PC-3 (cell line): Measurements from ENCODE around the gene NDRG2. TPM values are rescaled to one million over a fixed set of nuclear protein-coding genes. Genes with fewer than 3 reads are reported as not detected.

Experiments
- ATAC-seq: fragments of 200-7000 bp; cut with Tn5 transposase; 2 replicates; pipeline ENCODE4 v1.9.1; 2020; ENCODE audit warnings: mild to moderate bottlenecking, moderate library complexity
- BruUV-seq: library from RNA; stranded (reverse); fragments of 400-500 nt; replicated peaks from 2 replicates; lab custom pipeline; 2021; lab: Mats Ljungman, UMichigan
- CTCF ChIA-PET: fragments of 300-600 bp; sonication (Branson Sonifier 250); formaldehyde crosslinking; loops from one replicate; lab custom pipeline; 2022; ENCODE audit warnings: antibody characterized with exemption; lab: Charles Lee
- POLR2A ChIA-PET: fragments of 300-600 bp; sonication (Branson Sonifier 250); formaldehyde crosslinking; loops from one replicate; lab custom pipeline; 2022; ENCODE audit warnings: antibody characterized with exemption; ENCODE audit not compliant: unreplicated experiment; lab: Charles Lee
- DNase-seq: peaks from one replicate; pipeline ENCODE4 v3.0.0-alpha.2; 2015
- H2AFZ ChIP-seq: fragments of 300-600 bp; sonication (generic); 2 replicates; pipeline ENCODE4 v1.6.0; 2016; ENCODE audit warnings: antibody characterized with exemption, low read length
- H3F3A ChIP-seq: fragments of 300-600 bp; sonication (generic); one replicate; pipeline ENCODE4 v1.6.0; 2017; ENCODE audit warnings: antibody characterized with exemption, low read length, control low read depth, mild to moderate bottlenecking; ENCODE audit not compliant: unreplicated experiment
- H3K27ac ChIP-seq: fragments of 300-600 bp; sonication (generic); 2 replicates; pipeline ENCODE4 v1.5.1; 2016; ENCODE audit warnings: mild to moderate bottlenecking, low read length
- H3K27me3 ChIP-seq: fragments of 300-600 bp; sonication (generic); 2 replicates; pipeline ENCODE4 v1.6.1; 2016; ENCODE audit warnings: low read length, mixed read lengths
- H3K36me3 ChIP-seq: fragments of 300-600 bp; sonication (generic); 2 replicates; pipeline ENCODE4 v1.6.1; 2016; ENCODE audit warnings: low read depth, mixed run types, low read length, mixed read lengths
- H3K4me1 ChIP-seq: fragments of 300-600 bp; sonication (generic); 2 replicates; pipeline ENCODE4 v1.5.1; 2016; ENCODE audit warnings: low read length; ENCODE audit not compliant: insufficient read depth
- H3K4me2 ChIP-seq: fragments of 300-600 bp; sonication (generic); 2 replicates; pipeline ENCODE4 v1.6.0; 2016; ENCODE audit warnings: low read length
- H3K4me3 ChIP-seq: fragments of 300-600 bp; sonication (generic); 2 replicates; pipeline ENCODE4 v1.5.1; 2016; ENCODE audit warnings: mild to moderate bottlenecking, low read length, mixed read lengths
- H3K79me2 ChIP-seq: fragments of 300-600 bp; sonication (generic); 2 replicates; pipeline ENCODE4 v1.6.1; 2017; ENCODE audit warnings: low read length, mixed read lengths
- H3K9ac ChIP-seq: fragments of 300-600 bp; sonication (generic); 2 replicates; pipeline ENCODE4 v1.6.0; 2016; ENCODE audit warnings: mild to moderate bottlenecking, low read length
- H3K9me2 ChIP-seq: fragments of 300-600 bp; sonication (generic); replicated peaks from 2 replicates; pipeline ENCODE4 v1.6.1; 2016; ENCODE audit warnings: mixed run types, low read length, mixed read lengths
- H3K9me3 ChIP-seq: fragments of 300-600 bp; sonication (generic); 2 replicates; pipeline ENCODE4 v1.6.1; 2016; ENCODE audit warnings: low read length, mixed read lengths
- H4K20me1 ChIP-seq: fragments of 300-600 bp; sonication (generic); 2 replicates; pipeline ENCODE4 v1.6.1; 2016; ENCODE audit warnings: low read length, mixed read lengths
- EZH2 ChIP-seq: fragments of 300-600 bp; sonication (generic); IDR thresholded peaks from one replicate; pipeline ENCODE4 v1.6.1; 2017; ENCODE audit warnings: antibody characterized with exemption, mild to moderate bottlenecking, low read length; ENCODE audit not compliant: unreplicated experiment
- EZH2phosphoT487 ChIP-seq: fragments of 300-600 bp; sonication (generic); IDR thresholded peaks from 2 replicates; pipeline ENCODE4 v1.6.1; 2018; ENCODE audit warnings: mild to moderate bottlenecking, antibody characterized with exemption, low read length, borderline replicate concordance
- intact Hi-C: fragments of 100-400 bp; cut with micrococcal nuclease; formaldehyde crosslinking; loops from 2 replicates; pipeline ENCODE4 v1.9.0; 2023
- total RNA-seq: library from RNA; depleted of rRNA; stranded (reverse); fragments of >200 nt; gene quantifications from 2 replicates; pipeline ENCODE4 v1.2.3, GENCODE V29; 2014
- TF ChIP-seq, protein P1 (sequence below): fragments of 300-600 bp; sonication (generic); conservative IDR thresholded peaks from 2 replicates; pipeline ENCODE4 v1.5.1; 2017; ENCODE audit warnings: antibody characterized with exemption, low read depth, mild to moderate bottlenecking, low read length

Gene NDRG2
- total RNA-seq, 1 experiment from 2014 or later, result 4.0 TPM

DNA sequence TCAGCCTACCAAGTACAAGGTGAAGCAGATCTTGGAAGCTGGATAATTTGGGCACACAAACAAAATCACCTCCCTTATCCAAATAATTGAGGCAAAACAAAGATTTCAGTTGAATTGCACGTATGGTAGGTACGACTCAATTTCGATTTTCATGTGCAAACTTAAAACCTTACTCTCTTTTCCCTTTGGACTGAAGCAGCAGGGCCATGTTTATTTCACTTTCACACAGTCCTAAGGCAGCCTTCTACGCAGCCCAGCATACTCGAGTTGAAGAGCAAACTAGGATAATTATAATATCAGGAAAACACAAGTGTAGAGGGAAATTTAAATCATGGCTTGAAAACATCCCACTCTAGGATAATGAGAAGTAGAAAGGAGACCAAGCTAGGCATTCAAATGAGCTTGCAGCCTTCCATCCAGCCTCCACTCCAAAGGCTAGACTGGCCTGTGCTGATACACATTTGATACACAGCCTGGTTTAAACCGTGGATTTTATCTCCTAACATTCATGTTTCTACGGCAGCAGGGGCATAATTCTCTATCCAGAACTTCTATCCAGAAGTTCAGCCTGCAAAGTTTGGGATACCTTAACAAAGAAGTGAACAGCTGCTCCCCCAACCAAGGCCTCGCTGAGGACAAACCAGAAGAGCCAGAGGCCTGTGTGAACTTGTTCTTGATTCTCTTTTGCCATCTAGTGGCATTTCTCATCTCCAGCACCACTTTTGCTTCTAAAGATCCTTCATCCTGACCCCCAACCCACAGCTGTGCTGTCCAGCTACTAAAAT, 14.9 kb upstream of the NDRG2 start:
- no peak overlapping the region for H3K4me3 ChIP-seq
- H3K4me1 ChIP-seq, result no peaks in the 10 kb centered on the region
- H3K9me2 ChIP-seq, result no peaks in the 10 kb centered on the region
- no peaks in the 10 kb centered on the region for H3K9me3 ChIP-seq
- no peaks in the 10 kb centered on the region for H3K79me2 ChIP-seq
- no peak overlapping the region for H2AFZ ChIP-seq
- peaks cover 39% of the 10 kb centered on the region for H3K27me3 ChIP-seq
- H3F3A ChIP-seq, result no peaks in the 10 kb centered on the region
- ChIA-PET CTCF (interaction anchor here (0.7 to 1.5 kb wide), 3 partner anchors 25 to 191 kb away, joined by 3 to 17 read pairs (median 4); no protein-coding TSS in a partner anchor), POLR2A (no interaction called here)
- intact Hi-C loops, result loop anchor here (1.0 to 5.0 kb wide), 3 partner anchors 25 to 342 kb away; no protein-coding TSS in a partner anchor
- H3K27ac ChIP-seq, result no peak overlapping the region
- ATAC-seq (peak; percentile 83), DNase-seq (peak; percentile 62)
- H3K4me2 ChIP-seq, result no peak overlapping the region
- no peaks in the 10 kb centered on the region for H4K20me1 ChIP-seq
- TF ChIP-seq, protein P1, sequence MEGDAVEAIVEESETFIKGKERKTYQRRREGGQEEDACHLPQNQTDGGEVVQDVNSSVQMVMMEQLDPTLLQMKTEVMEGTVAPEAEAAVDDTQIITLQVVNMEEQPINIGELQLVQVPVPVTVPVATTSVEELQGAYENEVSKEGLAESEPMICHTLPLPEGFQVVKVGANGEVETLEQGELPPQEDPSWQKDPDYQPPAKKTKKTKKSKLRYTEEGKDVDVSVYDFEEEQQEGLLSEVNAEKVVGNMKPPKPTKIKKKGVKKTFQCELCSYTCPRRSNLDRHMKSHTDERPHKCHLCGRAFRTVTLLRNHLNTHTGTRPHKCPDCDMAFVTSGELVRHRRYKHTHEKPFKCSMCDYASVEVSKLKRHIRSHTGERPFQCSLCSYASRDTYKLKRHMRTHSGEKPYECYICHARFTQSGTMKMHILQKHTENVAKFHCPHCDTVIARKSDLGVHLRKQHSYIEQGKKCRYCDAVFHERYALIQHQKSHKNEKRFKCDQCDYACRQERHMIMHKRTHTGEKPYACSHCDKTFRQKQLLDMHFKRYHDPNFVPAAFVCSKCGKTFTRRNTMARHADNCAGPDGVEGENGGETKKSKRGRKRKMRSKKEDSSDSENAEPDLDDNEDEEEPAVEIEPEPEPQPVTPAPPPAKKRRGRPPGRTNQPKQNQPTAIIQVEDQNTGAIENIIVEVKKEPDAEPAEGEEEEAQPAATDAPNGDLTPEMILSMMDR, result peak; percentile 67
- TF ChIP-seq EZH2phosphoT487, result no peak
- H3K36me3 ChIP-seq, result no peaks in the 10 kb centered on the region
- no TSS peak for BruUV-seq
- no peak overlapping the region for H3K9ac ChIP-seq

DNA sequence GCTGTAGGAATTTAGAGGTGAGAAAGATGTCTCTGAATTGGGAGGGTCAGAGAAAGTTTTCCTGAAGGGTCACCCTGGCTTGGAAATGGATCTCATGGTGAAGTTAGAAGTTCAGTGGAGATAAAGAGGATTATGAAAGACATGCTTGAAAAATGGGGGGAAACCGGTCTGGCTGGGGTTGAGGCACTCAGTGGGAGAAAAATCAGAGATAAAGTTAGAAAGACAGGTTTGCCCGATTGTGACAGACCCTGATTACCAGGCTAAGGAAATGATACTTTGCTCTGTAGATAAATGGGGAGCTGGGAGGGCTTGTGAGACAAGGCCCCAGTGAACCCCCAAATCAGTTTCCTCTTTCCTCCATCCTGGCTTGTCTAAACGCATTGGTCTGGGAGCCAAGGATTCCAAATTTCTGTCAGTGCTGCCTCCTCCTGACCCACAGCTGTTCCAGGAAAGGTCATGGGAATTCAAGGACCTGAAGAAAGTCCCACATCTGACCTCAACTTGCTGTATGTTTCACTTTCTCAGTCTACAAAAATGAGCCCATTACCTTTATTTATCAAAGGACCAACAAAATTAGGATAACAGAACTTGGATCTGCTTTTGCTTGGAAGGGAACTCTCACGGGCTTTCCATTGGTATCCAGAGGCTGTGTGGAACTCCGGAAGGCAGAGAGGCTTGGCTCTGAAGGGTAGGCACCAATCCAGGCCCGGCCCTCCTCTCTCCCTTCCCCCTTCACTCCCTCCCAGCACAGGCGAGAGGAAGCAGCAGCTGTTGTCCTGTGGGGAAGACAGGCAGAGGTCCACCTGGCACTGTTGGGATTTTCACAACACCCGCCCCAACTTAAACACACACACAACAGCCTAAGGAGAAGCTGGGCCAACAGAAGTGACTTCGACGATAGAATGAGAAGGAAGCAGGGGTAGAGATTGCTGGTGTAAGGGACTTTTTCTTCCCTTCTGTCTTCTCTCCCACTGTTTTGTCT, 13.9 kb upstream of the NDRG2 start:
- Histone ChIP-seq H3K9me3 (no peaks in the 10 kb centered on the region), H3K27ac (no peak overlapping the region), H3K9me2 (no peaks in the 10 kb centered on the region), H3K79me2 (no peaks in the 10 kb centered on the region), H3K4me1 (no peaks in the 10 kb centered on the region), H3K4me3 (no peak overlapping the region), H3K27me3 (peaks cover 45% of the 10 kb centered on the region), H3K36me3 (no peaks in the 10 kb centered on the region), H3K4me2 (no peak overlapping the region), H3K9ac (no peak overlapping the region), H2AFZ (no peak overlapping the region), H4K20me1 (no peaks in the 10 kb centered on the region), H3F3A (no peaks in the 10 kb centered on the region)
- POLR2A ChIA-PET, result no interaction called here
- intact Hi-C loops, result no loop called here
- TF ChIP-seq, protein P1, result no peak
- TF ChIP-seq EZH2, result no peak
- TF ChIP-seq EZH2phosphoT487, result no peak
- BruUV-seq, result no TSS peak
- CTCF ChIA-PET, result interaction anchor here (0.6 kb wide), 1 partner anchor 57 kb away, joined by 3 read pairs; no protein-coding TSS in a partner anchor
- ATAC-seq, result no peak
- DNase-seq, result no peak
